GM21447 (cell line): ENCODE data around the gene LRRC4B.

Experiments
- ATAC-seq: cut with Tn5 transposase; IDR thresholded peaks from one replicate; pipeline ENCODE4 v1.9.1; 2021; ENCODE audit not compliant: unreplicated experiment

The LRRC4B gene

GRCh38 chr19:50554212-50554611, 14.0 kb downstream of the LRRC4B start:
- ATAC-seq = no peak

GRCh38 chr19:50553134-50553703, 15.0 kb downstream of the LRRC4B start:
- ATAC-seq = no peak

- no peak for ATAC-seq
These were observed 15.7 kb downstream of the LRRC4B start for GRCh38 chr19:50552540-50552939.

- no peak for ATAC-seq
These were observed 16.5 kb downstream of the LRRC4B start for GRCh38 chr19:50551715-50552187.

GRCh38 chr19:50551034-50551714, 17.1 kb downstream of the LRRC4B start:
- ATAC-seq = no peak

- ATAC-seq = no peak
These were observed 17.7 kb downstream of the LRRC4B start for GRCh38 chr19:50550594-50550966.

GRCh38 chr19:50549927-50550593, 18.2 kb downstream of the LRRC4B start:
- ATAC-seq = no peak

- no peak for ATAC-seq
These were observed 18.9 kb downstream of the LRRC4B start for GRCh38 chr19:50549059-50549926.

- no peak for ATAC-seq
These were observed 19.8 kb downstream of the LRRC4B start for GRCh38 chr19:50548191-50549058.

- no peak for ATAC-seq
These were observed 20.6 kb downstream of the LRRC4B start for GRCh38 chr19:50547385-50548190.

- ATAC-seq = no peak
These were observed 21.6 kb downstream of the LRRC4B start for GRCh38 chr19:50546527-50547221.

- no peak for ATAC-seq
These were observed 25.3 kb downstream of the LRRC4B start for GRCh38 chr19:50542943-50543342.

GRCh38 chr19:50537769-50538230, 30.4 kb downstream of the LRRC4B start:
- ATAC-seq = no peak

GRCh38 chr19:50537306-50537685, 30.9 kb downstream of the LRRC4B start:
- ATAC-seq = no peak

- no peak for ATAC-seq
These were observed 31.5 kb downstream of the LRRC4B start for GRCh38 chr19:50536662-50537305.

GRCh38 chr19:50535672-50536187, 32.5 kb downstream of the LRRC4B start:
- ATAC-seq = no peak

GRCh38 chr19:50534478-50534877, 33.8 kb downstream of the LRRC4B start:
- ATAC-seq = no peak

- no peak for ATAC-seq
These were observed 35.3 kb downstream of the LRRC4B start for GRCh38 chr19:50532952-50533351.
